SK-N-SH treated with all-trans-retinoic acid at 6 μM for 48 hours (cell line): Measurements from ENCODE around the gene CT45A1.

Experiments
- ATAC-seq: fragments of 200-7000 bp; cut with Tn5 transposase; 3 replicates; pipeline ENCODE4 v1.9.1; 2020; ENCODE audit warnings: mild to moderate bottlenecking, moderate library complexity
- ARNTL ChIP-seq: fragments of 450-650 bp; formaldehyde crosslinking; IDR thresholded peaks from 2 replicates; pipeline ENCODE4 v1.5.0; 2020; ENCODE audit warnings: low read depth, mild to moderate bottlenecking, moderate library complexity, borderline replicate concordance
- BACH2 ChIP-seq: fragments of 250-450 bp; sonication (Bioruptor Pico); IDR thresholded peaks from 2 replicates; pipeline ENCODE4 v1.9.0; 2021; ENCODE audit warnings: mild to moderate bottlenecking, borderline replicate concordance
- CREB5 ChIP-seq: fragments of 250-450 bp; sonication (Bioruptor Pico); IDR thresholded peaks from 2 replicates; pipeline ENCODE4 v1.5.1; 2020; ENCODE audit warnings: low read depth, mild to moderate bottlenecking, moderate library complexity
- CSDC2 ChIP-seq: fragments of 250-450 bp; sonication (Bioruptor Pico); IDR thresholded peaks from 2 replicates; pipeline ENCODE4 v1.5.0; 2020; ENCODE audit warnings: mild to moderate bottlenecking, moderate library complexity
- CSRNP3 ChIP-seq: fragments of 250-450 bp; sonication (Bioruptor Pico); IDR thresholded peaks from 2 replicates; pipeline ENCODE4 v1.5.1; 2021; ENCODE audit warnings: mild to moderate bottlenecking, moderate library complexity
- ESRRG ChIP-seq: fragments of 250-450 bp; sonication (Bioruptor Pico); IDR thresholded peaks from 2 replicates; pipeline ENCODE4 v1.6.1; 2021; ENCODE audit warnings: mild to moderate bottlenecking
- ISL1 ChIP-seq: fragments of 250-450 bp; sonication (Bioruptor Pico); IDR thresholded peaks from 2 replicates; pipeline ENCODE4 v2.1.2; 2022; ENCODE audit warnings: mild to moderate bottlenecking, moderate library complexity
- OSR1 ChIP-seq: fragments of 250-450 bp; sonication (Bioruptor Pico); IDR thresholded peaks from 2 replicates; pipeline ENCODE4 v1.8.0; 2022; ENCODE audit warnings: moderate library complexity, mild to moderate bottlenecking, inconsistent platforms
- PATZ1 ChIP-seq: fragments of 250-450 bp; sonication (Bioruptor Pico); IDR thresholded peaks from 2 replicates; pipeline ENCODE4 v1.8.0; 2020; ENCODE audit warnings: mild to moderate bottlenecking, moderate library complexity, borderline replicate concordance
- POU6F1 ChIP-seq: fragments of 250-450 bp; sonication (Bioruptor Pico); IDR thresholded peaks from 2 replicates; pipeline ENCODE4 v1.8.0; 2021; ENCODE audit warnings: low read depth, mild to moderate bottlenecking, moderate library complexity, borderline replicate concordance
- PPARA ChIP-seq: fragments of 250-450 bp; sonication (Bioruptor Pico); IDR thresholded peaks from 2 replicates; pipeline ENCODE4 v1.5.0; 2020; ENCODE audit warnings: mild to moderate bottlenecking, borderline replicate concordance
- RARB ChIP-seq: fragments of 250-450 bp; sonication (Bioruptor Pico); IDR thresholded peaks from 2 replicates; pipeline ENCODE4 v1.8.0; 2021; ENCODE audit warnings: mild to moderate bottlenecking, moderate library complexity
- SNAI2 ChIP-seq: fragments of 250-450 bp; sonication (Bioruptor Pico); IDR thresholded peaks from 2 replicates; pipeline ENCODE4 v1.5.0; 2020; ENCODE audit warnings: mild to moderate bottlenecking, moderate library complexity
- TCF4 ChIP-seq: fragments of 250-450 bp; sonication (Bioruptor Pico); IDR thresholded peaks from 2 replicates; pipeline ENCODE4 v1.8.0; 2021; ENCODE audit warnings: mild to moderate bottlenecking, moderate library complexity, borderline replicate concordance
- TOX ChIP-seq: fragments of 250-450 bp; sonication (Bioruptor Pico); IDR thresholded peaks from 2 replicates; pipeline ENCODE4 v1.8.0; 2021; ENCODE audit warnings: mild to moderate bottlenecking, moderate library complexity, borderline replicate concordance
- TSHZ2 ChIP-seq: fragments of 250-450 bp; sonication (Bioruptor Pico); IDR thresholded peaks from 2 replicates; pipeline ENCODE4 v1.5.0; 2020; ENCODE audit warnings: mild to moderate bottlenecking, moderate library complexity
- ZC3H10 ChIP-seq: fragments of 250-450 bp; sonication (Bioruptor Pico); IDR thresholded peaks from 2 replicates; pipeline ENCODE4 v1.5.1; 2021; ENCODE audit warnings: mild to moderate bottlenecking, moderate library complexity
- ZFP3 ChIP-seq: fragments of 250-450 bp; sonication (Bioruptor Pico); IDR thresholded peaks from 2 replicates; pipeline ENCODE4 v1.5.0; 2020; ENCODE audit warnings: mild to moderate bottlenecking, moderate library complexity
- ZNF565 ChIP-seq: fragments of 450-650 bp; formaldehyde crosslinking; conservative IDR thresholded peaks from 2 replicates; pipeline ENCODE4 v1.5.0; 2020; ENCODE audit warnings: low read depth, mild to moderate bottlenecking, moderate library complexity
- ZNF70 ChIP-seq: fragments of 450-650 bp; formaldehyde crosslinking; IDR thresholded peaks from 2 replicates; pipeline ENCODE4 v1.5.0; 2020; ENCODE audit warnings: mild to moderate bottlenecking, moderate library complexity
- ZNF8 ChIP-seq: fragments of 450-650 bp; formaldehyde crosslinking; IDR thresholded peaks from 2 replicates; pipeline ENCODE4 v1.5.0; 2020; ENCODE audit warnings: mild to moderate bottlenecking, moderate library complexity

CT45A1 gene

GRCh38 chrX:135697601-135698000 lies 15.8 kb upstream of the CT45A1 start:
- TF ChIP-seq ZC3H10 (CRISPR knock-in tag) (no peak), CREB5 (CRISPR knock-in tag) (no peak), ESRRG (CRISPR knock-in tag) (no peak), ARNTL (no peak), BACH2 (CRISPR knock-in tag) (no peak), TOX (CRISPR knock-in tag) (no peak), PPARA (CRISPR knock-in tag) (no peak), SNAI2 (CRISPR knock-in tag) (no peak), ISL1 (no peak), OSR1 (CRISPR knock-in tag) (no peak), ZFP3 (no peak), ZNF70 (CRISPR knock-in tag) (no peak), TCF4 (CRISPR knock-in tag) (no peak), ZNF8 (CRISPR knock-in tag) (no peak)

GRCh38 chrX:135698924-135699323 lies 14.5 kb upstream of the CT45A1 start:
- ATAC-seq: no peak
- no peak for TF ChIP-seq ZC3H10 (CRISPR knock-in tag)
- no peak for TF ChIP-seq TSHZ2 (CRISPR knock-in tag)
- TF ChIP-seq SNAI2 (CRISPR knock-in tag): no peak
- TF ChIP-seq CREB5 (CRISPR knock-in tag): no peak
- TF ChIP-seq TCF4 (CRISPR knock-in tag): no peak
- no peak for TF ChIP-seq RARB (CRISPR knock-in tag)
- TF ChIP-seq CSDC2: no peak
- TF ChIP-seq ZNF8 (CRISPR knock-in tag): no peak
- no peak for TF ChIP-seq PPARA (CRISPR knock-in tag)
- TF ChIP-seq OSR1 (CRISPR knock-in tag): no peak
- no peak for TF ChIP-seq ISL1
- no peak for TF ChIP-seq ZNF70 (CRISPR knock-in tag)
- TF ChIP-seq ESRRG (CRISPR knock-in tag): no peak
- TF ChIP-seq ZNF565: no peak
- no peak for TF ChIP-seq CSRNP3 (CRISPR knock-in tag)
- TF ChIP-seq TOX (CRISPR knock-in tag): no peak
- TF ChIP-seq ZFP3: no peak
- no peak for TF ChIP-seq POU6F1

More at GRCh38 chrX:135697601-135698000, 15.8 kb upstream of the CT45A1 start:
- no peak for ATAC-seq

GRCh38 chrX:135707880-135708279 lies 5.6 kb upstream of the CT45A1 start:
- peak; percentile 84 for ATAC-seq
- TF ChIP-seq CSRNP3 (CRISPR knock-in tag) (no peak), TCF4 (CRISPR knock-in tag) (no peak), SNAI2 (CRISPR knock-in tag) (no peak), CSDC2 (no peak), RARB (CRISPR knock-in tag) (no peak), BACH2 (CRISPR knock-in tag) (no peak), TSHZ2 (CRISPR knock-in tag) (no peak), PATZ1 (CRISPR knock-in tag) (no peak), ZNF8 (CRISPR knock-in tag) (no peak)
